ENCODE results near the gene GATA6.

DNA sequence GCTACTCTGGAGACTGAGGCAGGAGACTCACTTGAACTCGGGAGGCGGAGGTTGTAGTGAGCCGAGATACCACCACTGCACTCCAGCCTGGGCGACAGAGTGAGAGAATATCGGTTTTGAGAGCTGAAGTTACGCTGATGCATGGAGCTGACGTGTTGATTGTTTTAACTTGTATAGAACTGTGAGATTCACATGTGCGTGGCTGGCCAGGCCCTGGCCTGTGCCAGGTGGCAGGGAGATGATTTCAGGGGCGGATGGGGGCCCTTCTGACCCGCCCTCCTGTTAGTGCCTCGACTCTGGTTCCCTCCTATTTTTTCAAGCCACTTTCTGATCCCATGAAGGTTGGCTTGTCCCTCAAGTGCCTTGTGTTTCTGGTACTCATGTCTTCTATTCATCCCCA, 25.7 kb downstream of the GATA6 start:
- TF ChIP-seq, protein P1, sequence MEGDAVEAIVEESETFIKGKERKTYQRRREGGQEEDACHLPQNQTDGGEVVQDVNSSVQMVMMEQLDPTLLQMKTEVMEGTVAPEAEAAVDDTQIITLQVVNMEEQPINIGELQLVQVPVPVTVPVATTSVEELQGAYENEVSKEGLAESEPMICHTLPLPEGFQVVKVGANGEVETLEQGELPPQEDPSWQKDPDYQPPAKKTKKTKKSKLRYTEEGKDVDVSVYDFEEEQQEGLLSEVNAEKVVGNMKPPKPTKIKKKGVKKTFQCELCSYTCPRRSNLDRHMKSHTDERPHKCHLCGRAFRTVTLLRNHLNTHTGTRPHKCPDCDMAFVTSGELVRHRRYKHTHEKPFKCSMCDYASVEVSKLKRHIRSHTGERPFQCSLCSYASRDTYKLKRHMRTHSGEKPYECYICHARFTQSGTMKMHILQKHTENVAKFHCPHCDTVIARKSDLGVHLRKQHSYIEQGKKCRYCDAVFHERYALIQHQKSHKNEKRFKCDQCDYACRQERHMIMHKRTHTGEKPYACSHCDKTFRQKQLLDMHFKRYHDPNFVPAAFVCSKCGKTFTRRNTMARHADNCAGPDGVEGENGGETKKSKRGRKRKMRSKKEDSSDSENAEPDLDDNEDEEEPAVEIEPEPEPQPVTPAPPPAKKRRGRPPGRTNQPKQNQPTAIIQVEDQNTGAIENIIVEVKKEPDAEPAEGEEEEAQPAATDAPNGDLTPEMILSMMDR (conservative IDR thresholded peaks at IDR 0.05; ENCODE audit: low read depth in 2 of 2): no peak
- no peak for TF ChIP-seq POLR2AphosphoS5 (IDR thresholded peaks at IDR 0.05; ENCODE audit: low read depth)
- no peak for TF ChIP-seq EZH2phosphoT487 (IDR thresholded peaks at IDR 0.05; ENCODE audit: unreplicated experiment)
- TF ChIP-seq EZH2 (IDR thresholded peaks at IDR 0.05; ENCODE audit: low read depth, unreplicated experiment): no peak
- no peak for TF ChIP-seq CREB1 (CRISPR knock-in tag; IDR thresholded peaks at IDR 0.05; ENCODE audit: low read depth)
- TF ChIP-seq, protein P2, sequence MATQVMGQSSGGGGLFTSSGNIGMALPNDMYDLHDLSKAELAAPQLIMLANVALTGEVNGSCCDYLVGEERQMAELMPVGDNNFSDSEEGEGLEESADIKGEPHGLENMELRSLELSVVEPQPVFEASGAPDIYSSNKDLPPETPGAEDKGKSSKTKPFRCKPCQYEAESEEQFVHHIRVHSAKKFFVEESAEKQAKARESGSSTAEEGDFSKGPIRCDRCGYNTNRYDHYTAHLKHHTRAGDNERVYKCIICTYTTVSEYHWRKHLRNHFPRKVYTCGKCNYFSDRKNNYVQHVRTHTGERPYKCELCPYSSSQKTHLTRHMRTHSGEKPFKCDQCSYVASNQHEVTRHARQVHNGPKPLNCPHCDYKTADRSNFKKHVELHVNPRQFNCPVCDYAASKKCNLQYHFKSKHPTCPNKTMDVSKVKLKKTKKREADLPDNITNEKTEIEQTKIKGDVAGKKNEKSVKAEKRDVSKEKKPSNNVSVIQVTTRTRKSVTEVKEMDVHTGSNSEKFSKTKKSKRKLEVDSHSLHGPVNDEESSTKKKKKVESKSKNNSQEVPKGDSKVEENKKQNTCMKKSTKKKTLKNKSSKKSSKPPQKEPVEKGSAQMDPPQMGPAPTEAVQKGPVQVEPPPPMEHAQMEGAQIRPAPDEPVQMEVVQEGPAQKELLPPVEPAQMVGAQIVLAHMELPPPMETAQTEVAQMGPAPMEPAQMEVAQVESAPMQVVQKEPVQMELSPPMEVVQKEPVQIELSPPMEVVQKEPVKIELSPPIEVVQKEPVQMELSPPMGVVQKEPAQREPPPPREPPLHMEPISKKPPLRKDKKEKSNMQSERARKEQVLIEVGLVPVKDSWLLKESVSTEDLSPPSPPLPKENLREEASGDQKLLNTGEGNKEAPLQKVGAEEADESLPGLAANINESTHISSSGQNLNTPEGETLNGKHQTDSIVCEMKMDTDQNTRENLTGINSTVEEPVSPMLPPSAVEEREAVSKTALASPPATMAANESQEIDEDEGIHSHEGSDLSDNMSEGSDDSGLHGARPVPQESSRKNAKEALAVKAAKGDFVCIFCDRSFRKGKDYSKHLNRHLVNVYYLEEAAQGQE (IDR thresholded peaks at IDR 0.05; ENCODE audit: unreplicated experiment): no peak
- no peak for TF ChIP-seq JUNB (IDR thresholded peaks at IDR 0.05; ENCODE audit: unreplicated experiment)
- TF ChIP-seq NANOG (IDR thresholded peaks at IDR 0.05; ENCODE audit: borderline replicate concordance): no peak
- no peak for TF ChIP-seq STAT1 (IDR thresholded peaks at IDR 0.05; ENCODE audit: unreplicated experiment)
- no peak for TF ChIP-seq ZNF114 (CRISPR knock-in tag; IDR thresholded peaks at IDR 0.05)
